ENCODE results near the gene ANO2.

ANO2 gene

DNA sequence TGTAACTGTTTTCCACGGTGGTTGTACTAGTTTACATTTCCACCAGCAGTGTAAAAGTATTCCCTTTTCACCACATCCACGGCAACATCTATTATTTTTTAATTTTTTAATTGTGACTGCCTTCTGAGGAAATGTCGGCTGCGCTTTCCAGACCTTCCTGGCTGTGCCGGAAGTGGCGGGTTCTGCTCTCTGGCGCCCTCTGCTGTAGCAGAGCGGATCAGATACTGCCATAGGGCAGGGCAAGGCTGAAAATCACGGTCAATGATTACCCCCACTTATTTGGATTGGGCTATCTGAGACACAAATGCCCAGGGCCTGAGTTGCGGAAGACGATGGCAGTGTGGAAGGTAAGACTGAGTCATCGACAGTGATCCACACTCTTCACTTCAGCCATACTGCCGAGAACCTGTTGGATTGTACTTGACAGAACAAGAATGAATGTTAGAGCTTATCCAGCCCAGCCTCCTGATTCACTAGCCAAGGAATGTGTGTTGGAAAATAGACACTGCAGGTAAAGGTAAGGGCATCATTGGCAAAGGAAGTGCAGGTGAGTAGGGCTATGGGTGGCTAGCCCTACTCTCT is 388.9 kb downstream of the ANO2 start:
- TF ChIP-seq, protein P1, sequence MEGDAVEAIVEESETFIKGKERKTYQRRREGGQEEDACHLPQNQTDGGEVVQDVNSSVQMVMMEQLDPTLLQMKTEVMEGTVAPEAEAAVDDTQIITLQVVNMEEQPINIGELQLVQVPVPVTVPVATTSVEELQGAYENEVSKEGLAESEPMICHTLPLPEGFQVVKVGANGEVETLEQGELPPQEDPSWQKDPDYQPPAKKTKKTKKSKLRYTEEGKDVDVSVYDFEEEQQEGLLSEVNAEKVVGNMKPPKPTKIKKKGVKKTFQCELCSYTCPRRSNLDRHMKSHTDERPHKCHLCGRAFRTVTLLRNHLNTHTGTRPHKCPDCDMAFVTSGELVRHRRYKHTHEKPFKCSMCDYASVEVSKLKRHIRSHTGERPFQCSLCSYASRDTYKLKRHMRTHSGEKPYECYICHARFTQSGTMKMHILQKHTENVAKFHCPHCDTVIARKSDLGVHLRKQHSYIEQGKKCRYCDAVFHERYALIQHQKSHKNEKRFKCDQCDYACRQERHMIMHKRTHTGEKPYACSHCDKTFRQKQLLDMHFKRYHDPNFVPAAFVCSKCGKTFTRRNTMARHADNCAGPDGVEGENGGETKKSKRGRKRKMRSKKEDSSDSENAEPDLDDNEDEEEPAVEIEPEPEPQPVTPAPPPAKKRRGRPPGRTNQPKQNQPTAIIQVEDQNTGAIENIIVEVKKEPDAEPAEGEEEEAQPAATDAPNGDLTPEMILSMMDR (IDR thresholded peaks at IDR 0.05; ENCODE audit: low read depth, low read length, missing control alignments): peak; percentile 53
- H3K27ac ChIP-seq: no peak overlapping the region
- H3K27me3 ChIP-seq (replicated peaks): no peaks in the 10 kb centered on the region
- in situ Hi-C loops (cut with HindIII; ENCODE audit: low pct_ligation_motif_present, low sequenced_read_pairs): no loop called here
- no peak overlapping the region for H3K4me3 ChIP-seq (ENCODE audit: low read depth, low read length)
- no peak for DNase-seq
- no peaks in the 10 kb centered on the region for H3K36me3 ChIP-seq (replicated peaks)

DNA sequence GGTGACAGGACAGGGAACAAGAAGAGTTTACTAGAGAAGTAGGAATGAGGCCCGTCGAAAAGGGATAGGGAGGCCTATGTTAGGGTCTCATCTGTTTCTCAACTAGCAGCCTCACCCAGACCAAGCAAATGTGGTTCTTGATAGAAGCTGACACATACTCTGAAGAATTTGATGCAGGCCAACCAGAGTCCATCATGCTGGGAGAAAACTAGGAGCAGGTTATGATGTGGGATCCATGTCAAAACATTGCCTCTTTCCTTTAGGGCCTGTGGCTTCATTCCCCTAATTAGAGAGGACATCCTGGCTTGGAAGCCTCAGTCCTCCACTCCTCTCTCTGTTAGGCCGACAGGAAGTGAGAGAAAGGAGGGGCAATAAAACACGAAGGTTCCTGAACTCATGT is 390.3 kb downstream of the ANO2 start:
- H3K27ac ChIP-seq: no peak overlapping the region
- in situ Hi-C loops (cut with HindIII; ENCODE audit: low pct_ligation_motif_present, low sequenced_read_pairs): no loop called here

DNA sequence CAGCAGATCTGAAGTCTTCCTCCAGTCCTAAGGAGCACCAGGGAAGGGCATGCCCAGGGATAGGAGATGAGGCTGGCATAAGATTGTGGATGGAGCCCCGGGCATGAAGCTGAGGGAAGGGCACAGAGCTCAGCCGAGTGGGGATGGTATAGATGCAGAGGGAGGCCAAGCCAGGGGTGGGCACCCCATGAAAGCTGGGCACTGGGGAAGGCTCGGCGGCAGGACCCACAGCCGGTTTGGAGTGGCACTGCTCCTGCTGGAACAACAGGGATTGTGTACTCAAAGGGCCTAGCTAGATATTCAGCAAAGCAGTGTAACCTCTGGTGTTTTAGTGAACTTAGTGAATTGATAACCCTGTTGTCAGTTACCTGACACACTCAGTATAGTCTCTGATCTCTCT is 396.0 kb downstream of the ANO2 start:
- Histone ChIP-seq H3K27ac (no peak overlapping the region), H3K4me3 (ENCODE audit: low read depth, low read length) (no peak overlapping the region), H3K36me3 (replicated peaks) (no peaks in the 10 kb centered on the region), H3K27me3 (replicated peaks) (no peaks in the 10 kb centered on the region)
- in situ Hi-C loops (cut with HindIII; ENCODE audit: low pct_ligation_motif_present, low sequenced_read_pairs): no loop called here
- no peak for DNase-seq
- TF ChIP-seq, protein P1 (IDR thresholded peaks at IDR 0.05; ENCODE audit: low read depth, low read length, missing control alignments): no peak

More for the DNA sequence above, 390.3 kb downstream of the ANO2 start:
- TF ChIP-seq, protein P1 (IDR thresholded peaks at IDR 0.05; ENCODE audit: low read depth, low read length, missing control alignments): no peak
- H3K27me3 ChIP-seq (replicated peaks): no peaks in the 10 kb centered on the region
- DNase-seq: peak; percentile 16
- H3K4me3 ChIP-seq (ENCODE audit: low read depth, low read length): no peak overlapping the region
- H3K36me3 ChIP-seq (replicated peaks): no peaks in the 10 kb centered on the region

DNA sequence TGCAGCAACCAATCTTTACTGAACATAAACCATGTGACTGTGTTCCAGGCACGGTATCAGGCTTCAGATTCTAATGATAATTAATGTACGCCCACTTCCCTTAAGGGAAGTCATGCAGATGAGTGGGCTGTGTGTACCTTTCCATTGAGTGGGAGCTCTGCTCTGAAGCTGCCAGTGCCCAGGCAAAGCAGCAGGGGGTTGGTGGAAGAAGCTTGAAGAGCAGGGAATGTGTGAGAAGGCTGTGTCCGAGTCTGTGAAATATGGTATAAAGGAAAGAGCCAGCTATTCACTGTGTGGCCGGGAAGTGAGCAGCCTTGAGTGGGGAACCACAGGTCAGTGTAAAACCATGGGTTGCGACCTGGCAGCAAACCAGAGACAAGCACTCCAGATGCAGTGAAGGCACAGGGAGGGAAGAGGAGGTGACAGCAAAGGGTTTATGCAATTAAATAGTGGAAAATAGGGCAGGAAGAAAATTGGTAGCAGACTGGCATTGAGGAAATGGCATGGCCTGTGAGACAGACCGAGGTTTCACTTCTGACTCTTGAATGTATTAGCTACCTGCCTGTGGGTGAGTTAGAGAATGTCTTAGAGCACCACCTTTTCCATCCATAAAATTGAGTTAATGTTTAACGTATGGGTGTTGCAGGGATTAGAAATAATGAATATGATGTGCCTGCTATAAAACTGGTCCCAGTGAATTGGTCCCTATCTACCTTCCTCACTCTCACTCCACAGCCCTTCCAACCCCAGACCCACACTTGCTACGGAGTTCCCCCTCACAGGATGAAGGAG is 396.7 kb downstream of the ANO2 start:
- TF ChIP-seq, protein P1 (IDR thresholded peaks at IDR 0.05; ENCODE audit: low read depth, low read length, missing control alignments): no peak
- no peaks in the 10 kb centered on the region for H3K27me3 ChIP-seq (replicated peaks)
- DNase-seq: no peak
- no peak overlapping the region for H3K4me3 ChIP-seq (ENCODE audit: low read depth, low read length)
- no peaks in the 10 kb centered on the region for H3K36me3 ChIP-seq (replicated peaks)
- in situ Hi-C loops (cut with HindIII; ENCODE audit: low pct_ligation_motif_present, low sequenced_read_pairs): no loop called here
- H3K27ac ChIP-seq: no peak overlapping the region

DNA sequence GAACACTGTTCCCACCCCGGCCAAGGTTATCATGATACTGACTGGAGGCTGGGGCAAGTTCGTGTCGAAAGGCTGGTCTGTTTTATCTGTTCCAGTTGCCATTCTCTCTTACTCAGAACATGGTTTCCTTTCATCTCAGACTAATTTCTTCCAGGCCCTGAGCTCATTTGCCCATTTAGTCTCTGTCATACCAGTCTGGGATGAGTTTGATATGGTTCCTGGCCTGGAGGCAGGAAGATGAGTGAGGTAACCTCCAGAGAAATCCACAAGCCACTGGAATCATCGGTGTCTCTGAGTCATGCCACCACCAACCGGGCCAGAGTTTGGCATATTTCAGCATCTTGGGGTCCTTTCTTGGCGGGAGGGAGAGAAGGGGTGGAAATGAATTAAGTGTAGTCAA is 398.4 kb downstream of the ANO2 start:
- Histone ChIP-seq H3K36me3 (replicated peaks) (no peaks in the 10 kb centered on the region), H3K27ac (no peak overlapping the region), H3K4me3 (ENCODE audit: low read depth, low read length) (no peak overlapping the region), H3K27me3 (replicated peaks) (no peaks in the 10 kb centered on the region)
- DNase-seq: no peak
- TF ChIP-seq, protein P1 (IDR thresholded peaks at IDR 0.05; ENCODE audit: low read depth, low read length, missing control alignments): no peak
- in situ Hi-C loops (cut with HindIII; ENCODE audit: low pct_ligation_motif_present, low sequenced_read_pairs): no loop called here
